NCI-H2081 (cell line): ENCODE data around the gene PSMA8.
"Not testable (repeated sequence)": the region's sequence is repeated elsewhere in the genome, so short reads cannot be mapped to it uniquely, and the experiment has no call there.

ENCODE experiments used
- DNase-seq, 2 experiments: peaks; one replicate each; lab custom pipeline; 2025; lab: John Stamatoyannopoulos, UW

Gene PSMA8

GRCh38 chr18:26133652-26134051 lies at the start of gene PSMA8:
TSS of gene PSMA8 (plus strand) at chr18:26133869. CDS start at chr18:26133966, 97 bp downstream.
- no peak for DNase-seq

DNA sequence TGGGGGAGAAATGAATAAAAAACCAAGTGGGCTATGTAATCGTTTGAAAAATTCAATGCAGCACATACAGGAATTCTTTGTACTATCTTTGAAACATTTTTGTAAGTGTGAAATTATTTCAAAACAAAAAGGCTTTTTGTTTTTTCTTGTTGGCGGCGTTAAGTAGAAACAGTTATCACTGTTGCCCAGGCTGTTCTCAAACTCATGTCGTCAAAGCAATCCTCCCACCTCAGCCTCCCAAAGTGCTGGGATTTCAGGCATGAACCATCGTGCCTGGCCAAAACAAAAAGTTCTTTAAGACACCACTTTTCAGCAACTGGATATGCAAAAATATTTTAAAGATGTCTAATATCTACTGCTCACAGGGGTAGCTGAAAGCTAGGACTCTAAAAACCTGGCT lies 48.6 kb upstream of the PSMA8 start:
- DNase-seq = no peak

DNA sequence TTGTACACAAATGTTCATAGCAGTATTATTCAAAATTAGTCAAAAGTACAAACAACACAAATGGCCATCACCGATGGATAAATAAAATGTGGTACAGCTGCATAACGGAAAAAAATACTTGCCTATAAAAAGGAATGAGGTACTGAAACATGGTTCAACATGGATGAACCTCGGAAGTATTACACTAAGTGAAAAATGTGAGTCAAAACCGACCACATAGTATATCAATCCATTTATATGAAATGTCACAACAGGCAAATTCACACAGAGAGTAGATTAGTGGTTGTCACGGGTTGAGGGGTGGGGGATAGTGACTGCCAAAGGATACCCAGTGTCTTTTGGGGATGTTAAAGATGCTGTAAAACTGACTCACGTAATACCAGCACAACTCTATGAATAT lies 46.7 kb upstream of the PSMA8 start:
- DNase-seq = no peak

DNA sequence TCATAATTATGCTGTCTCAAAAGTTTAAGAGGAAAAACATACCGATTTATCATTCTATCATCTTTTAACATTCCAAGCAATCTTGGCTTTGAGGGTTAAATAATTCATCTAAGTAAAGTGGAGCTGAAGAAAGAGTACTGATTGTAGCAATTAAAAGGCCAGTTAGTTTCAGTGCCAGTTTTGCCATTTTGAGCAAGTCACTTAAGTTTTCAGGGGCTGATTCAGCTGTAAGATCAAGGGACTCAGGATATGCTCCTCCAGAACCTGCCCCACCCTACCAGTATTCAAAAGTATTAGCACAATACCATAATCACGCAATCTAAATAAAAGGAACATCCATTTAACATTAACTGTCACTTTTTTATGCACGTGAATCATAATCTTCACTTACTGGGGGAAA lies 45.2 kb upstream of the PSMA8 start:
- DNase-seq = no peak

DNA sequence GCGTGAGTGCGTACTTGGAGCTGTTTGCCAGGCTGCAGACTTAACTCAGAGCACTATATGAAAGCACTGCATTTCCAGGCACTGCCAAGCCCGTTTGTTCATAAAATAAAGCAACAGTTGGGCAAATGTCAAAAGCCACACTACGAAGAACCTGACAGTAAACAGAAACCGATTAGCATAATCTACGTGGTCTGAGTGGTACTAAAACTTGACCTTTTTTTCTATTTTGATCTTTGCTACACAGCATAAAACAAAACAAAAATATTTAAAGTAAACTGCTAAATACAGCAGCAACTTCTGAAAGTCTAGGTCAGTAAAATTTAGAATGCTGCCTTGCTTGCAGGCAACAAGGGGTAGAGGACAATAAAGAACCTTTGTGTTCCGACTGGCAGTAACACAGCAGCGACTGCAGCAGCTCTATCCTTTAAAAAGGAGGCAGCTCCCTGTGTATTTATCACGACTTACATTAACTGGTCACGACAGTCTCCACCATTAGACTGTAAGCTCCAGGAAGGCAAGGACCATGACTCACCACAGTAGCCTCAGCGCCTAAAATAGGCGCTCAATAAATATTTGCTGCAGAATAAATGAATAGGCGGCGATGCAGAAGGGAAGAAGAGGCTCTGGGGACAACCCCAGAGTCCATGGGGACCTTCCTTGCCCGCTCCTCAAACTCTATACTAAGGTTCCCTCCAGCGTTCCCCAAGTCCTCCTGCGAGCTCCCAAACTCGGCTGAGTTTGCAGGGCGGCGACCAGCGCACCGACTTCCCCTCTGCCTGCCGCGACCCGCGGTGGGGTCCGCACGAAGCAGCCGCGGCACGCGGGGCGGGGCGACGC lies 44.2 kb upstream of the PSMA8 start:
- peak in 1 of 2 experiments; percentile 13 for DNase-seq

GRCh38 chr18:26090130-26091046 lies 43.3 kb upstream of the PSMA8 start, which contains the start of gene SS18:
TSS of gene SS18 (minus strand) at chr18:26090613. CDS start at chr18:26090569, 44 bp downstream.
- DNase-seq = peak; percentile 90 to 91

DNA sequence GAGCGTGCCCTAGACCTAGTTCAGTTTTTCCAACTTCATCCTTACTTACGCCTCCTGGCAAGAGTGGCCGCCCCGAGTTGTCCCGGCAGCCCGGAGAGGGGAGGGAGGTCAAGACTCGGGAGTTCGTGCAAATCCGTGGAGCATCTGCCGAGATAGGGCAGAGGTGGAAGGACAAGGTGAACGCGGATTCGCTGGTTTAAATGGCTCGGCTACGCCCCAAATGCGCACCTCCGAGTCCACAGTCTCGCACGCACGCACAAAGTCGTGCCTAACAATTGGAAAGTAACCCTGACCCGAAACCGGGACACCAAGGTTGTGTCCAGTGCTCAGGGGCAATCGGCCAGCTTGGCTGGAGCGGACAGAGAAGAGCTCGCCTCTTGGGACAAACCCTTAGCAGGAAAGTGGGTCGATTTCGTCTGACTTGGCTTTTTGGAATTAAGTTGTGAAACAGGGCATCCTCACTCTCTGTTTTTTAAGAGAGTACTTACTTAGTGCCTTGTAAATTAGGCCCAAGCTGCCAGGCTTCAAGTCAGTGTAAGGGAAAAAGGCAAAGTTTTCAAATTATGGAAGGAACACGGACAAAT lies 42.5 kb upstream of the PSMA8 start:
- no peak for DNase-seq

DNA sequence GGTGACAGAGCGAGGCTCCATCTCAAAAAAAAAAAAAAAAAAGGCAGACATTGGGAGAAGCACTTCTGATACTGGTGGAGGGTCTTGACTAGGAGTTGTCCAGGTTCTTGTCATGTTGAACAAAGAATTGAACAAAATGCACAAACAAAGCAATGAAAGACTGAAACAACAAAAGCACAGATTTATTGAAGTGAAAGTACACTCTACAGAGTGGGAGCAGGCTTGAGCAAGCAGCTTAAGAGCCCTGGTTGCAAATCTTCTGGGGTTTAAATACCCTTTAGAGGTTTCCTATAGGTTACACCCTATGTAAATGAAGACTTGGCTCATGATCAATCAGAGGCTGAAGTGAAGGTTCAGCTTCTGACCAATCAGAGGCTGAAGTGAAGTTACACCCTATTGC lies 36.8 kb upstream of the PSMA8 start:
- DNase-seq = no peak

DNA sequence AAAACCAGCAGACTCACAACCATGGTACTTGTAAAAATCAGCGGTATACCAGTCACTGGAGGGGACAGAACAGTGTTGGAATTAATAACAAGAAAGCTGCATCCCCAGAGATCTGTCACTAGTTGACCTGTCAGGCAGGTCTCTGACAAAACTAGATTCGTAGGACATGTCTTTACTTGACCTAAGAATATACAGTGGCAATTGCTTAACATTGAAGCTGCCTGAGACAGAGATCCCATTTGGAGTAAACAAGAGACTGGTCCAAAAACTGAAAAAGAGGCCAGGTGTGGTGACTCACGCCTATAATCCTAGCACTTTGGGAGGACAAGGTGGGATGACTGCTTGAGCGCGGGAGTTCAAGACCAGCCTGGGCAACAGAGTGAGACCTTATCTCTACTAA lies 36.1 kb upstream of the PSMA8 start:
- DNase-seq = no peak

DNA sequence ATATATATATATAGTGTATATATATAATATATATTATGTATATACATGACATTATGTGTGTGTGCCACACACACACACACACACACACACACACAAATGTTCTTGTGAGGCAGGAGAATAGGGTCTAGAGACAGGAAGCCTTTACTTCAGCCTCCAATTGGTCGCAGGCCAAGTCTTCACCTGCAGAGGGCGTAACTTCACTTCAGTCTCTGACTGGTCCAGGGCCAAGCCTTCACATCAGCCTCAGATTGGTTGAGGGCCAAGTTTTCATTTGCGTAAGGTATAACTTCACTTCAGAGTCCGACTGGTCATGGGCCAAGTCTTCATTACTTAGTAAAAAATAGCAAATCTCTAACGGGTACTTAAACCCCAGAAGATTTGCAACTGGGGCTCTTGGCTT lies 30.1 kb upstream of the PSMA8 start:
- no peak for DNase-seq

DNA sequence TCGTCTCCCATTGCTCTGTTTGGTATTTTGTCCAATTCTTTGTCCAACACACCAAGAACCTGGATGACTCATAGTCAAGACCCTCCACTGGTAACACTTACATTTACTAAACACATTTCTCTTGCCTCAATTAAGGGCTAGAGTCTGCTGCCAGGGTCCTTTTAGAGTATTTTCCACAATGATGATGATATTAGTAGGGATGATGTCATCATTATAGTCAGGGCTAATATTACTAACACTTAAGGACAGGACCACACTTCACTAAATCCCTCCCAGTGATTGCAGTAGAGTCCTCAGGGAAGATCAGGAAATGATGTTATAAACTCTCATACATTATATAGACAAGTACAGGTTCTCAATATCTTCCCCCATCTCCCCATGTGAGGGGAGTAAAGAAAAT lies 29.6 kb upstream of the PSMA8 start:
- DNase-seq = no peak

DNA sequence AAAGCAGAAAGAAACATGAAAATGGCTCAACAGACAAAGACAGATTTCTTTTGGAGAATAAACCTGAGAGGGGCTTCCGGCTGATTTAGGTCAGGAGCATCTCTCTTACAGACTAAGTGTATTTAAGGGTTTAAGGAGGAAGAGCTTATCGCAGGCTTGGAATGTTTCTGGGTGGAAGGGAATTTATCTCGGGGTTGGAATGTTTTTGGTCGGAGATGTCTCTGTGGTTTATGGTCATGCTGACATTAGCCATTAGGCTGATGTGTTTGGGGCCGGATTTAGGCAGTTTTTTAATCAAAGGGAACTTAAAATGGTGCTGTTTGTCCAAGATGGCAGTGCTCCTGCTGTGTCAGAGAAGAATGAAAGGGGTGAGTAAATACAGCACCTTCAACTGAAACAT lies 14.4 kb upstream of the PSMA8 start:
- no peak for DNase-seq

GRCh38 chr18:26121476-26121875 lies 12.2 kb upstream of the PSMA8 start:
- DNase-seq = no peak

- DNase-seq = not testable (repeated sequence)
Observed at GRCh38 chr18:26121994-26122393, 11.7 kb upstream of the PSMA8 start.

GRCh38 chr18:26127786-26128185 lies 5.9 kb upstream of the PSMA8 start:
- no peak for DNase-seq

DNA sequence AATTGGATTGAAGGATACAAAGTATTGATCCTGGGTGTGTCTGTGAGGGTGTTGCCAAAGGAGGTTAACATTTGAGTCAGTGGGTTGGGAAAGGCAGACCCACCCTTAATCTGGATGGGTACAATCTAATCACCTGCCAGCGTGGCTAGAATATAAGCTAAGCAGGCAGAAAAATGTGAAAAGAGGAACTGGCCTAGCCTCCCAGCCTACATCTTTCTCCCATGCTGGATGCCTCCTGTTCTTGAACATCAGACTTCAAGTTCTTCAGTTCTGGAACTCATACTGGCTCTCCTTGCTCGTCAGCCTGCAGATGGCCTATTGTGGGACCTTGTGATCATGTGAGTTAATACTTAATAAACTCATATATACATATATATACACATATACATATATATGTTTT lies 5.5 kb upstream of the PSMA8 start:
- not testable (repeated sequence) for DNase-seq

DNA sequence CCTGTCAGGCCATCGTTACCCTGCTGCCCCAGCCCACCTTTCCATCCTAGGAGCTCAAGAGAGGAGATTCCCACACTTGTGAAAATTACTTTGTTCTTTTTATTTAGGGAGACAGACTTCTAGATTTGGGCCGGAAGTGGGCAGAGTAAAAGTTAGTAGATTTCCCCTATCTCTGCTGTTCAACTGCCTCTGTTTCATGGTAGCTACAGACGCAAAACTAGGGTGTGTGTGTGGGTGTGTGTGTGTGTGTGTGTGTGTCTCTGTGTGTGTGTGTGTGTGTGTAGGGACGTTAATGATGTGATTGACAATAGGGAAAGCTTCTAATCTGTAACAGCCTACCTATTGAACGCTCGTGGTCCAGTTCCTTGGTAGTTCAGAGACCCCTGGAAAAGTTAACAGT lies 438 bp downstream of the PSMA8 start:
- DNase-seq = no peak

DNA sequence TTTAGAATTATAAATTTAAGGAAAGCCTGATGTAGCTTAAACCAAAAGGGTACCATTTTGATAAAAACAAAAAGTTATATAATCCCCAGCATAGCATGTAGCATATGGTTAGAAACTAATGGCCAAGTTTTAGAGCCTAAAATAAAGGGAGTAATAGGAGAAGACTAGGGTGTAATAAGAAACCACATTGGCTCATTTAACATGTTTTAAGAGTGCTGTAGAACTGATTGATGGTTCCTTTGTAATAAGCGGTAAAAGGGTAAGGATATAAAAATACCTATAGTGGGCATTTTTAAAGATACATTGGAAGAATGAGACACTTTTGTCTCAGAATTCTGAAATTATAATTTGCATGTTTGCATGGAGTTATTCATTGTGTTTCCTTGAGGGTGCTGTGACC lies 1.9 kb downstream of the PSMA8 start:
- DNase-seq = no peak

- DNase-seq = no peak
Observed at GRCh38 chr18:26157326-26157725, 23.7 kb downstream of the PSMA8 start.

GRCh38 chr18:26159353-26159752 lies 25.7 kb downstream of the PSMA8 start:
- no peak for DNase-seq

- no peak for DNase-seq
Observed at GRCh38 chr18:26164571-26164970, 30.9 kb downstream of the PSMA8 start.

- not testable (repeated sequence) for DNase-seq
Observed at GRCh38 chr18:26167592-26167991, 33.9 kb downstream of the PSMA8 start.

DNA sequence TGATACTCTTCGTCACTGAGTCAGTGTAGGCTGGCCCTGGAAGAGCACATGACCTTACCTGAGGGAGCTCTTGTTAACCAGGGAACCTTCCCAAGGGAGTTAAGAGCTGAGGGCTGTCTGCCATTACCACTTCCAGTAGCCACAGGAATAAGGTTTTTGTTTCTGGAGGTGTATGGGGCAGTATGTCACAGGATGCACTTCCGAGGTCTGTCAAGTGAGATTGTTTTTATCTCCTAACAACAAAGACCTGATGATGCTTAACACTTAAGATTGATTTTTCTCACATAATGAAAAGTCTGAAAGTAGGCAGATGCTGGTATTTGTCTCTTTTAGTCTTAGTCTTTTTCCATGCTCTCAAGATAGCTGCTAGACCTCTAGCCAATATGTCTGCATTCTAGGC lies 41.8 kb downstream of the PSMA8 start:
- DNase-seq = no peak
